ENCODE data around the gene GLI1. TPM values are rescaled to one million over a fixed set of nuclear protein-coding genes. Genes with fewer than 3 reads are reported as not detected.
A peak's percentile ranks its signal among the peaks of the same experiment; 100 is the strongest.

The GLI1 gene
- total RNA-seq, 1 donor from 2014 or later, result 0.93 TPM

GRCh38 chr12:57451233-57451778 is 8.3 kb upstream of the GLI1 start:
- intact Hi-C loops (cut with micrococcal nuclease), result no loop called here
- H3K4me3 ChIP-seq, result no peak overlapping the region
- peak overlapping the region; percentile 91 for H3K27ac ChIP-seq (replicated peaks)
- peaks cover 18% of the 10 kb centered on the region for H3K4me1 ChIP-seq
- DNase-seq, result no peak
- no peak for TF ChIP-seq CTCF (IDR thresholded peaks at IDR 0.05; ENCODE audit: borderline replicate concordance)
- H3K9me3 ChIP-seq (replicated peaks), result no peaks in the 10 kb centered on the region
- H3K36me3 ChIP-seq, result no peaks in the 10 kb centered on the region
- no peaks in the 10 kb centered on the region for H3K27me3 ChIP-seq (ENCODE audit: low read depth)

GRCh38 chr12:57452181-57452936 is 7.2 kb upstream of the GLI1 start:
- intact Hi-C loops (cut with micrococcal nuclease), result no loop called here
- no peak for TF ChIP-seq CTCF (IDR thresholded peaks at IDR 0.05; ENCODE audit: borderline replicate concordance)

GRCh38 chr12:57452937-57453509 is 6.6 kb upstream of the GLI1 start:
- H3K27me3 ChIP-seq (ENCODE audit: low read depth), result no peaks in the 10 kb centered on the region
- peak; percentile 96 for TF ChIP-seq CTCF (IDR thresholded peaks at IDR 0.05; ENCODE audit: borderline replicate concordance)
- intact Hi-C loops (cut with micrococcal nuclease), result no loop called here
- peak; percentile 80 for DNase-seq
- peak overlapping the region; percentile 45 for H3K4me3 ChIP-seq
- peaks cover 18% of the 10 kb centered on the region for H3K4me1 ChIP-seq
- no peaks in the 10 kb centered on the region for H3K9me3 ChIP-seq (replicated peaks)
- H3K27ac ChIP-seq (replicated peaks), result peak overlapping the region; percentile 91
- no peaks in the 10 kb centered on the region for H3K36me3 ChIP-seq

More at GRCh38 chr12:57452181-57452936, 7.2 kb upstream of the GLI1 start:
- peaks cover 18% of the 10 kb centered on the region for H3K4me1 ChIP-seq
- peak overlapping the region; percentile 45 for H3K4me3 ChIP-seq
- DNase-seq, result peak; percentile 38
- H3K36me3 ChIP-seq, result no peaks in the 10 kb centered on the region
- H3K27me3 ChIP-seq (ENCODE audit: low read depth), result no peaks in the 10 kb centered on the region
- H3K9me3 ChIP-seq (replicated peaks), result no peaks in the 10 kb centered on the region
- H3K27ac ChIP-seq (replicated peaks), result peak overlapping the region; percentile 91

- H3K4me3 ChIP-seq, result no peak overlapping the region
- no peaks in the 10 kb centered on the region for H3K36me3 ChIP-seq
- no peak overlapping the region for H3K27ac ChIP-seq (replicated peaks)
- intact Hi-C loops (cut with micrococcal nuclease), result no loop called here
- DNase-seq, result no peak
- no peaks in the 10 kb centered on the region for H3K27me3 ChIP-seq (ENCODE audit: low read depth)
- H3K4me1 ChIP-seq, result peaks cover 27% of the 10 kb centered on the region
- TF ChIP-seq CTCF (IDR thresholded peaks at IDR 0.05; ENCODE audit: borderline replicate concordance), result no peak
- H3K9me3 ChIP-seq (replicated peaks), result no peaks in the 10 kb centered on the region
These were observed 5.4 kb upstream of the GLI1 start for GRCh38 chr12:57454213-57454565.

GRCh38 chr12:57454566-57455373 is 4.8 kb upstream of the GLI1 start, which contains the start of gene INHBE:
TSS of gene INHBE (plus strand) at chr12:57455307. CDS start at chr12:57455537, 230 bp downstream.
- no peak within 1 kb of the TSS for H3K27ac ChIP-seq (replicated peaks)
- H3K4me1 ChIP-seq, result peaks cover 33% of the 10 kb centered on the region
- no peak for TF ChIP-seq CTCF (IDR thresholded peaks at IDR 0.05; ENCODE audit: borderline replicate concordance)
- H3K36me3 ChIP-seq, result no peaks in the 10 kb centered on the region
- H3K9me3 ChIP-seq (replicated peaks), result no peaks in the 10 kb centered on the region
- DNase-seq, result no peak
- H3K4me3 ChIP-seq, result no peak within 1 kb of the TSS
- intact Hi-C loops (cut with micrococcal nuclease), result loop anchor here (5.0 kb wide), 1 partner anchor 152 kb away; no protein-coding TSS in a partner anchor
- no peaks in the 10 kb centered on the region for H3K27me3 ChIP-seq (ENCODE audit: low read depth)
